PC-3 (cell line): ENCODE results near the gene SDC1. TPM values are rescaled to one million over a fixed set of nuclear protein-coding genes. Genes with fewer than 3 reads are reported as not detected.

ENCODE experiments used
- ATAC-seq: fragments of 200-7000 bp; cut with Tn5 transposase; 2 replicates; pipeline ENCODE4 v1.9.1; 2020; ENCODE audit warnings: mild to moderate bottlenecking, moderate library complexity
- BruUV-seq: library from RNA; stranded (reverse); fragments of 400-500 nt; replicated peaks from 2 replicates; lab custom pipeline; 2021; lab: Mats Ljungman, UMichigan
- CTCF ChIA-PET: fragments of 300-600 bp; sonication (Branson Sonifier 250); formaldehyde crosslinking; loops from one replicate; lab custom pipeline; 2022; ENCODE audit warnings: antibody characterized with exemption; lab: Charles Lee
- POLR2A ChIA-PET: fragments of 300-600 bp; sonication (Branson Sonifier 250); formaldehyde crosslinking; loops from one replicate; lab custom pipeline; 2022; ENCODE audit warnings: antibody characterized with exemption; ENCODE audit not compliant: unreplicated experiment; lab: Charles Lee
- DNase-seq: peaks from one replicate; pipeline ENCODE4 v3.0.0-alpha.2; 2015
- H2AFZ ChIP-seq: fragments of 300-600 bp; sonication (generic); 2 replicates; pipeline ENCODE4 v1.6.0; 2016; ENCODE audit warnings: antibody characterized with exemption, low read length
- H3F3A ChIP-seq: fragments of 300-600 bp; sonication (generic); one replicate; pipeline ENCODE4 v1.6.0; 2017; ENCODE audit warnings: antibody characterized with exemption, low read length, control low read depth, mild to moderate bottlenecking; ENCODE audit not compliant: unreplicated experiment
- H3K27ac ChIP-seq: fragments of 300-600 bp; sonication (generic); 2 replicates; pipeline ENCODE4 v1.5.1; 2016; ENCODE audit warnings: mild to moderate bottlenecking, low read length
- H3K27me3 ChIP-seq: fragments of 300-600 bp; sonication (generic); 2 replicates; pipeline ENCODE4 v1.6.1; 2016; ENCODE audit warnings: low read length, mixed read lengths
- H3K36me3 ChIP-seq: fragments of 300-600 bp; sonication (generic); 2 replicates; pipeline ENCODE4 v1.6.1; 2016; ENCODE audit warnings: low read depth, mixed run types, low read length, mixed read lengths
- H3K4me1 ChIP-seq: fragments of 300-600 bp; sonication (generic); 2 replicates; pipeline ENCODE4 v1.5.1; 2016; ENCODE audit warnings: low read length; ENCODE audit not compliant: insufficient read depth
- H3K4me2 ChIP-seq: fragments of 300-600 bp; sonication (generic); 2 replicates; pipeline ENCODE4 v1.6.0; 2016; ENCODE audit warnings: low read length
- H3K4me3 ChIP-seq: fragments of 300-600 bp; sonication (generic); 2 replicates; pipeline ENCODE4 v1.5.1; 2016; ENCODE audit warnings: mild to moderate bottlenecking, low read length, mixed read lengths
- H3K79me2 ChIP-seq: fragments of 300-600 bp; sonication (generic); 2 replicates; pipeline ENCODE4 v1.6.1; 2017; ENCODE audit warnings: low read length, mixed read lengths
- H3K9ac ChIP-seq: fragments of 300-600 bp; sonication (generic); 2 replicates; pipeline ENCODE4 v1.6.0; 2016; ENCODE audit warnings: mild to moderate bottlenecking, low read length
- H3K9me2 ChIP-seq: fragments of 300-600 bp; sonication (generic); replicated peaks from 2 replicates; pipeline ENCODE4 v1.6.1; 2016; ENCODE audit warnings: mixed run types, low read length, mixed read lengths
- H3K9me3 ChIP-seq: fragments of 300-600 bp; sonication (generic); 2 replicates; pipeline ENCODE4 v1.6.1; 2016; ENCODE audit warnings: low read length, mixed read lengths
- H4K20me1 ChIP-seq: fragments of 300-600 bp; sonication (generic); 2 replicates; pipeline ENCODE4 v1.6.1; 2016; ENCODE audit warnings: low read length, mixed read lengths
- CTCF ChIP-seq: fragments of 300-600 bp; sonication (generic); conservative IDR thresholded peaks from 2 replicates; pipeline ENCODE4 v1.5.1; 2017; ENCODE audit warnings: antibody characterized with exemption, low read depth, mild to moderate bottlenecking, low read length
- EZH2 ChIP-seq: fragments of 300-600 bp; sonication (generic); IDR thresholded peaks from one replicate; pipeline ENCODE4 v1.6.1; 2017; ENCODE audit warnings: antibody characterized with exemption, mild to moderate bottlenecking, low read length; ENCODE audit not compliant: unreplicated experiment
- EZH2phosphoT487 ChIP-seq: fragments of 300-600 bp; sonication (generic); IDR thresholded peaks from 2 replicates; pipeline ENCODE4 v1.6.1; 2018; ENCODE audit warnings: mild to moderate bottlenecking, antibody characterized with exemption, low read length, borderline replicate concordance
- intact Hi-C: fragments of 100-400 bp; cut with micrococcal nuclease; formaldehyde crosslinking; loops from 2 replicates; pipeline ENCODE4 v1.9.0; 2023
- total RNA-seq: library from RNA; depleted of rRNA; stranded (reverse); fragments of >200 nt; gene quantifications from 2 replicates; pipeline ENCODE4 v1.2.3, GENCODE V29; 2014

The SDC1 gene
- total RNA-seq, 1 experiment from 2014 or later, result 358 TPM

- intact Hi-C loops, result loop anchor here (2.0 kb wide), 2 partner anchors 41 to 117 kb away; no protein-coding TSS in a partner anchor
- Histone ChIP-seq H3K79me2 (peaks cover 57% of the 10 kb centered on the region), H3K27me3 (no peaks in the 10 kb centered on the region), H3K9ac (peak overlapping the region; percentile 89), H3F3A (no peaks in the 10 kb centered on the region), H3K9me3 (no peaks in the 10 kb centered on the region), H4K20me1 (peaks cover 38% of the 10 kb centered on the region), H2AFZ (peak overlapping the region; percentile 55), H3K4me2 (peak overlapping the region; percentile 86), H3K36me3 (peaks cover 17% of the 10 kb centered on the region), H3K27ac (peak overlapping the region; percentile 73), H3K4me3 (peak overlapping the region; percentile 78), H3K9me2 (no peaks in the 10 kb centered on the region), H3K4me1 (peaks cover 36% of the 10 kb centered on the region)
- ATAC-seq, result peak; percentile 4; the same call in 1 of the 2 replicates
- BruUV-seq, result no TSS peak
- ChIA-PET POLR2A (no interaction called here), CTCF (interaction anchor here (0.5 to 2.4 kb wide), 6 partner anchors 12 to 269 kb away, joined by 3 to 14 read pairs (median 6); no protein-coding TSS in a partner anchor)
- TF ChIP-seq EZH2 (no peak), CTCF (no peak), EZH2phosphoT487 (no peak)
- DNase-seq, result no peak
Observed at GRCh38 chr2:20224164-20224715, 690 bp downstream of the SDC1 start.

GRCh38 chr2:20223407-20224163 is 1.3 kb downstream of the SDC1 start:
- Histone ChIP-seq H3F3A (no peaks in the 10 kb centered on the region), H3K4me2 (peak overlapping the region; percentile 86), H3K9me3 (no peaks in the 10 kb centered on the region), H3K9ac (peak overlapping the region; percentile 89), H3K9me2 (no peaks in the 10 kb centered on the region), H3K4me3 (peak overlapping the region; percentile 78), H3K27me3 (no peaks in the 10 kb centered on the region), H2AFZ (peak overlapping the region; percentile 34; the same call in 1 of the 2 replicates), H3K36me3 (peaks cover 17% of the 10 kb centered on the region), H4K20me1 (peaks cover 41% of the 10 kb centered on the region), H3K79me2 (peaks cover 63% of the 10 kb centered on the region), H3K4me1 (peaks cover 40% of the 10 kb centered on the region), H3K27ac (peak overlapping the region; percentile 73)
- intact Hi-C loops, result loop anchor here (2.0 kb wide), 2 partner anchors 41 to 117 kb away; no protein-coding TSS in a partner anchor
- BruUV-seq, result no TSS peak
- DNase-seq (peak; percentile 33), ATAC-seq (peak; percentile 8)
- POLR2A ChIA-PET, result no interaction called here
- TF ChIP-seq EZH2 (no peak), EZH2phosphoT487 (no peak), CTCF (no peak)
- CTCF ChIA-PET, result interaction anchor here (0.7 to 0.9 kb wide), 2 partner anchors 9 to 67 kb away, joined by 3 read pairs; no protein-coding TSS in a partner anchor
